ENCODE data around the gene RTP3.

RTP3 gene

DNA sequence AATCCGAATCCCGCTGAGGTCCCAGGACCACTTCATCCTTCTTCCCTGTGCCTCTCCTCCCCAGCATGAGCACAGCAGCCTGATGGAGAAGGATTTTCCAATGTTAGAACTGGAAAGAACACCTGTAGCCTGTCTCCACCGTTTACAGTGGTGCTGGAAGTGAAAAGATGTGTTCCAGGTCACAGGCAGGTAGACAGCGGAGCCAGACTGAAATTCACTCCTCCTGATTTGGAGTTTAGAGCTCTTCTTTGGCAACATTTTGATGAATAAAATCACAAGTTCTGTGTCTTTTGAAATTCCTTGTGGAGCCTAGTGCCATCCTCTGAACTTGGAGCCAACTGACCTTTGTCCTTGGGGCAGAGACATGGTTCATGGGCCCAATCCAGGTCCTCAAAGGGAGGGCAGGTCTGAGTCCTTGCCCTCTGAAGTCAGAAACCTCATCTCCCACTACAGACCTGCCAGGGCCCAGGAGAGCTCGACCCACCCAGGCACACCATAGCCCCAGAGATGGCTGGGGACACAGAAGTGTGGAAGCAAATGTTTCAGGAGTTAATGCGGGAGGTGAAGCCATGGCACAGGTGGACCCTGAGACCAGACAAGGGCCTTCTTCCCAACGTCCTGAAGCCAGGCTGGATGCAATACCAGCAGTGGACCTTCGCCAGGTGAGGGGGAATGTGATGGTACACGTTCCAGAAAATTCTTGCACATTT, at the start of gene RTP3:
Gene RTP3 (plus strand): TSS at position 421 of the 710 bp plus-strand sequence. CDS start 87 bp downstream, at position 508.
- DNase-seq (ENCODE audit: low read depth): no peak

DNA sequence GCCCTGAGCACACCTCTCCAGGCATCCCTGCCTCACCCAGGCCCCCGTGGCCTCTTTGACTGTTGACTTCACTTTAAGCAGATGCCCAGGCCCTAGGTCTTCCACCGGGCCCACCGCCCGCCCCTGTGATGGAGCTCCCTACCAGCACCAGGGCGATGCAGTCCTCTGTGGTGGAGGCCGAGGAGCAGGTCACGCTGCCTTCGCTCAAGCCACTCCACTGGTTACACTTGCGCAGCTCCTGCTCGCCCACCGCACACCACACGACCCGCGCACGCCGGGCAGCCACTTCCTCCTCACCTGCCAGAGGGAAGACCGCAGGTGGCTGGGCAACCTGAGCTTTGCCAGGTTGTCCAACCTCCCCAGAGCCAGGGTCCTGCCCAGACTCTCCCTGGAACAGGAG, 49.1 kb upstream of the RTP3 start:
- no peak for DNase-seq (ENCODE audit: low read depth)

DNA sequence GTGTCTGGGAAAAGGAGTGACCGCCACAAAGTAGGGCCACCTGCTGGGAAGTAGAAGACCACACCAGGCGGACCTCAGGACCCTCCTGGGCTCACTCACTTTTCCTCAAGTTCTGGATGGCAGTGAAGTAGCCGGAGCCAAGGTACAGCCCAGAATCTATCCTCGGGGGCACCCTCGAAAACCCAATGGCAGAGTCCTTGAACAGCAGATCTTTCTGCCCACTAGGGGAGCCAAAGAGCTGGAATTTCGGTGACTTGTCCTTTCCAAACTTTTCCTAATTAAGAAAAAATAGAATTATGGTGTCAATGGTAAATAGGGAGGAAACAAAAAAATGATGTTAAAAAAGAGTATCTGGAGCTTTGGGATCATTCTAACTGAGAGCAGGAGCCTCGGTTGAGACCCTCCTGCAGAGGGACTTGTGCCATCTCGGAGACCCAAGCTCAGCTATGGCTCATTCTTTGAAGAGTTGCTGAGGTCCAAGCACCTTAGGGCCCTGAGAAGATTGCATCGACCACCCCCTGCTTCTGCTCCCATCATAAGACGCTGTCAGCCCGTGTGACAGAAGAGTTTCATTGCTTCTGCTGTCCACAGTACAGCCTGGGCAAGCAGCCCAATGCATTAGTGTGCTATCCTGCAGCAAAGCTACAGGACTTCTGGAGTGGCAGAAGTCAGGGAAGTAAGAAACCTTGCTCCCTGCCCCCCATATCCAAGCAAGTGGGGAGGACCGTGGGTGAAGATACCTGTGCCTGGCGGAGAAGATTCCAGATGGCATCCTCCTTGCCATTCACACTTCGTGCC, 47.8 kb upstream of the RTP3 start:
- DNase-seq (ENCODE audit: low read depth): no peak

DNA sequence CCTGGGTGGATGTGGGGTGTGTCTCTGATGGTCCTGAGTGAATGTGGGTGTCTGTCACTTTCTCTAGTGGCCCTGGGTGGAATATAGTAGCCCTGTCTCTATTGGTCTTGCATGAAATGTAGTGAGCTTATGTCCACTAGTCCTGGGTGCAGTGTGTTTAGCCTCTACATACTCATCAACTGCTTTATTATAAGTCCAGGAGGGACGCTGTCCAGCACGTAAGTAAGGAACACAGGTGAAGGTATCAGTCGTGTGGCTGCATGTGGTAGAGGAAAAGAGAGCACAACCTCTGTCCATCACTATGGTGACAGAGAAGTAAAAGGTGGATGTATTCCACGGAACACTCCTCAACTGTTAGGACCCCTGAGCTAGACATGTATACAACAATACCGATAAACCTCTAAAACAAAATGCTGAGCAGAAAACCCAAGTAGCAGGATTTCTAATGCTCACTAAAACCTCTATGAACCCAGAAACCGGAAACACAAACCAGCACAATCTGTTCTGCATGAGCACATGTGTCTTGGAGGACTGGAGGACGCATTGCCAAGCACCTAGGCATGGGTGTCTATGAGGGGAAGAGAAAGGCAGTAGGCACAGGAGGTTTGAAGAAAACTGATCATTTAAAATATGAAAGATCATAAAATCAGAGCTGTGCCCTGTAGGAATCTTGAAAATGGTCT, 44.1 kb upstream of the RTP3 start:
- DNase-seq (ENCODE audit: low read depth): no peak

DNA sequence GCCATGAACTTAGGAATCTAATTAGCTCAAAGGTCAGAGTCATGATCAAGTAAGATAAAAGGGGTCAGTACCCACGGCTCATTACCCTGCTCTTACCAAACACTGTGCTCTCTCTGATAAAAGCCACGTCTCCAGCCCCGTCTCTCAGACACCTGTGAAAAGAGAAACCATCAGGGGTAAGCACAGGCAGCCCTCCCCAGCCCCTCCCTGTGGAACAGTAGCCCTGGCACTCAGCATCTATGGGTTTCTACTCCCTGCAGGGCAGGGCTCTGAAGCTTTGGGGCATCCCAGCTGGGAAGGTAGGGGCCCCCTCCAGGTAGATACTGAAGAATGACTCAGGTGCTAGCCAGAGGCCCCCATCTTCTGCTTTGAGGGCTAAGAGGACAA, 43.6 kb upstream of the RTP3 start:
- no peak for DNase-seq (ENCODE audit: low read depth)

DNA sequence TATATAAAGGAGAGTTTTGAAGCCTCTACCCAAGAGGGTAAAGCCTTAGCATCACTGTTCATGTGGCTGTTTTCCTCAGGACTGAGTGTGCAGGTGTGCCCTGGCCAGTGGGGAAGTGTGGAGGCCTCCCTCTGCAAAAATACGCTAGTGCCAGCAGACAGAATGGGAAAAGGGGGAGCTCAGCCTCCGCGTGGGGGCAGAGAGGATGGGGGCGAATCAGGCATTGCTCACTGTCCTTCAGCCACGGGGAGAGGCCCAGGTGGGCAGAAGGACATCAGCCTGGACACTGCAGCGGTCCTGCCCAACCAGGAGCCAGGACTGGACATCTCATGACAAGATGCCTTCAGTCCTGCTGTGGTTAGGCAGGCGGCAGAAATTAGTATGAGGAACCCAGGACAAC, 43.2 kb upstream of the RTP3 start:
- no peak for DNase-seq (ENCODE audit: low read depth)

DNA sequence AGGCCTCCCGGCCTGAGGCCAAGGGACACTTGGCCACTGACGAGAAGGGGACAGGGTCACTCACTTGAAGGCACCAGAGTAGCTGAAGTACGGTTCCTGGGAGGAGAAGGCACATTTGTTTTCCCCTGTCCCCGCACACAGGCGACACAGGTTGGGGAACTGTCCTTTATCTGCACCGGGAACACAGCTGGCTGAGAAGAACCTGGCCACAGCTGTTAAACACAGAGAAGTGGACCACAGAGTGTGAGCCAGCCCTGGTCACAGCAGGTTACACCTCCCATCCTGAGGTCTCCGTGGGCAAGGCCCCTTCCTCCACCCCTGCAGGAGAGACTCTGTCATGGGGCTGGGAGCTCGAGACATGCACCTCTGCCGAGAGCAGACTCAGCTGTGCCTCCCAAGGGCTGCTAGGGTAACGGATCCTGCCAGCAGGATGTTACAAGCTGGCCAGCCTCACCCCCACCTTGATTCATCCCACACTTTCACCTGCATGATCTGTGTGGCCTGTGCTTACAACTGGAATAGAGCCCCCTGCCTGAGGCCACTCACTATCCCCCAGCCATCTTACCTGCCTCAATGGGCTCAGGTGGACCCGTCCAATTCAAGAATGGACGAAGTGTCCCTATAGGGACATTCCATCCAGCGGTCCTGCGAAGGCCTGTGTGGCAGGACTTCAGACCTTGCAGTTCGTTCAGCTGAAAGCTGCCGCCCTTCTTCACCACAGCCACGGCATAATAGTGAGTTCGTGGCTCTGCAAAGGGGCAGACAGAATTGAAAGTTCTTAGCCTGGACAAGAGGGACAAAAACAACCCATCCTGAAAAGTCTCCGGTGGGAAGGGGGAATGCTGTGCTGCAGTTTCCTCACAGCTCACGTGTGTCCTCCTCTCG, 42.3 kb upstream of the RTP3 start:
- DNase-seq (ENCODE audit: low read depth): no peak

DNA sequence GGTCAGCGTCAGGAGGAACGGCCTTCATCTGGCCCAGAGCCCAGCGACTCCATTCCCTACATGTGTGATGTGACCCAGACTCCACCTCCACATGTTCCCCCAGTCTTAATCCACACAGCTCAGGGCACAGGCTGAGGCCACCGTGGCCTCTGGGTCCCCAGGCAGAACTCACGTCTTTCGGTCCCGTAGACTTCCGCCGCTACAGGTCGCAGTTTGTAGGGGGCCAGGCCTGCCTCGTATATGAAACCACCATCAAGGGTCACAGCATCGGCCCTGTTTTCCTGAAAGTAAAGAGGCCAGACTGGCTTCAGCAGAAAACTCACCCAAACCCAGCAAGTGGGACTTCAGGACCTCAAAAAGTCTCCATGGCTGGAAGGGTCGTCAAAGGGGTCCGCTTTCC, 41.7 kb upstream of the RTP3 start:
- no peak for DNase-seq (ENCODE audit: low read depth)

DNA sequence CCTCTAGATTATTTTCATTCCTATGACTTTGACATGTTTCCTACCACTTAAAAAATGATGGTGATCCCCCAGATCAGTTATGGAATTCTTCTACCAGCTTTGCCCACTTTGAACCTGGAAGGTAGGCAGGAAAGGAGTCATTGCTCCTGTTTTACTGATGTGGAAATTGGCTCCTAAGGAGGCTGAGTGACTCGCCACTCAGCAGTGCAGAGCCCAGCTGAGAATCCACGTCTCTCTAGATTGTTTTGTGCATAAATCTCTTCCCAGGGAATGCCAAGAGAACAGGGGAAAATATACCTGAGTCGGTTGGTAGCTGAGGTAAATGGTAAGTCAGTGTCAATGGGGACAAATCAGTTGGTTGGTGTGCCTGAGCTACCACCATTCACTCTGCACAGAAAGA, 37.7 kb upstream of the RTP3 start:
- DNase-seq (ENCODE audit: low read depth): no peak

DNA sequence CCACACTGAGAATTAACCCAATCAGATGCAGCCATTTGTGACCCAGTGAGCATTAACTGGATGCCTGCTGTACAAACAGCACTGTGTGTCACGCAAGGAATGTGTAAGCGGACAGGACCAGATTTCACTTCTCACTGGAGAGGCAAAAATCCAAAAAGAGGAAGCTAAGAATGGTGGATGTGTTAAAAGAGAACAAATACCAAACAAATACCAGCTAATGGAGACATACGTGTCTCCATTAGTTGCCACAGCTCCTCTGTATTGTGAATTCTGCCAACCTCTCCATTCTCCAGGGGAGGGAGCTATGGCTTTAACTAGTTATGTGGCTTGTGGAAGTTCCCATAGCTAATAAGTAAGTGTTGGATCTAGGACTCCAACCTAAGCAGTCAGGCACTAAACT, 35.7 kb upstream of the RTP3 start:
- no peak for DNase-seq (ENCODE audit: low read depth)

DNA sequence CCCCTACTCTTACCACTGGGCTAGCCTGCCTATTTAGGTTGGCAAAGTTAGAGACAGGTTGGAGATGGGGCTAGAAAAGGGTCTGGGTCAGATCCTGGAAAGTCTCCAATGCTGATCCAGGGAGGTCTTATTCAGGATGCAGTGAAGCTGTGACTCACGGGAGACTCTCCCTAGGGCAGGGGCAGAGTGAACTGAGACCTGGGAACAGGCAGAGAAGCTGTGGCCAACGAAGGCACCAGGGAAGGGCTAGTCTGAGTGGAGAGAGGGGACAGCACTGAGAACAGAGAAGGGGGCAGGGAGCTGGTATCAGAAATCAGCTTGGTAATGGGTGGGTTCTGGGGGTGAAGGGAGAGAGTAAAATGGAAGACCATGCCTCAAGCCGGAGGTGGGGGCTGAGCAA, 35.3 kb upstream of the RTP3 start:
- DNase-seq (ENCODE audit: low read depth): no peak

DNA sequence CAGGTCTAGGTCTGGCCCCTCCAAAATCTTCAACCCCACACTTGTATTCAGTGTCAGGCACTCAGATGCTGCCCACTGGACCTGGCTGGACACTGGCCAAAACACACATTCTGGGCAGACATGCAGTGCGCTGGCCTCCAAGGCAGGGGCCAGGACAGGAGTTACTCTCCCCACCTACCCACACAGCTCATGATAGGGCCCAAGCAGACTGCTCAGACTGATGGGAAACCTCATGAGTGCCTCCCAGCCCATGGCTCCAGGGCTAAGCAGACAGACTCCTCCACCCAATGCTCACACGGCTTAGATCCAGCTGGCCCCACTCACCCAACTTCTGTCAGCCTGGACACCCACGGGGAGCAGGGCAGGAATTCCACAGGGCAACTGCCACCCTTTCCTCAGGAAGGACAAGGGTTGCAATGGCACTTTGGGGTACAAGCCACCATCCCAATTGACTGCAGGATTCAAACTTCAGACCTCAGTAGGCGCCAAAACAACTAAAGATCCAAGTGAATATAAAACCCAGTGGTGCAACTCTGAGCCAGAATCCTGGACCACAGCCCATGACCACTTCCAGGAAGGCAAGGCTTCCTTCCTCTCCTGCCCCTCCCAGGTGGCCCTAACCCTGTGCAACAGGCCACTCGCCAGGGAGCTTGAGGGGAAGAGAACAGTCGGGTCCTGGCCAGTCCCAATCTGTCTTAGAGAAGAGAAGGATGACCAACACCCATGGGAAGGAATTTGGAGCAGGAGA, 34.5 kb upstream of the RTP3 start:
- no peak for DNase-seq (ENCODE audit: low read depth)

DNA sequence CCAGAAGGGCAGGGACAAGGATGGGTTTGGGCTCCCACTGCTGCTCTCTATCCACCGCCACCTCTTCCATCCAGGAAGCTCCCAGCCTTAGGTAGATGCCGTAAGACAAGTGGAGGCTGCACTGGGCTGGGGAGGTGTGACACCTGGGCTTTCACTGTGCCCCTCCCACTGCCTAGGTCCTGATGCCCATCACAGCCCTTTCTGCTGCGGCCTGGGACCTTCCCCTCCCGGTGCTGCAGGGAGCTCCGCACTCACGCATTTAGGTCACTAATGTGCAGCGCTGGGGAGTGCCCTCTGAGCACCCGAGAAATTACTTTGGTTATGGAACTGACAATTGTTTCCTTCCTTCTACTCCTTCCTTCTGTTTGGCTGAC, 33.9 kb upstream of the RTP3 start:
- DNase-seq (ENCODE audit: low read depth): no peak

DNA sequence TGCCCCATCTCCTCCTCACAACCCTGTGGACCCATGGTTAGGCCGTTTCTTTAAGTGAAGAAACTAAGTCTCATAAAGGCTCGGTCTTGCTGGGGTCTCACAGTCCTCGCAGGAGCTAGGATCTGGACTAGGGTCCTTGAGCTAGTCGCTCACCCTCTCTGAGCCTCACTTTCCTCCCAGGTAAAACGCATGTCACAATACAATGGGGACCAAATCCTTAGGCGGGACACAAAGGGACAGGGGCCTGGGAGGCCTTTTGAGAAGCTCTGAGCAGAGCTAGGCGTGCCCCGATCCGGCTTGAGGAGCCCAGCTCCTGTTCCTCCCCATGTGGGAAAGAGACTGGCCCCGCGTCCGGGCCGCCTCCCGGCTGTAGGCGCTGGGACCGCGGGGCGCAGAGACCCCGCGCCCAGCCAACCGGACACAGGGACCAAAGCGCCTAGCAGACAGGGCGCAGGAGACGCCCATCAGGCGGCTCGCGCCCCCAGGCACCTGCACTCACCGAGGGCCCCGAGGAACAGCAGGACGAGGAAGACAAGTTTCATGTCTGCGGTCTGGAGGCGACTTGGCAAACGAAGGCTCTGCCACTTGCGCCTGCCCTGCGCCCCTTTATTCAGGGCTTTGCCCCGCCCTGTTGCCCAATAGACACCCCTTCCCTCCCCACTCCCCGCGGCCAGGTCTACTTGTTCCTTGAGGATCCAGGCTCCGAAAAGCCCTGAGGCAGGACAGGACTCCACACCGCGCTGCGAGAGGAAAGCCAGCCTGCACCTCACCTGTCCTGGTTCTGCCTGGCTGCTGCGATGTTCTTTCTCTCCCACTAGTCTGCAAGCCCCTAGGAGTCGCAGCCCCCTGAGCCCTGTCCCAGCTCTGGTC, 33.2 kb upstream of the RTP3 start, which contains the start of gene LTF:
Gene LTF (minus strand): TSS at position 580 of the 870 bp plus-strand sequence. CDS start 38 bp downstream, at position 542.
- no peak for DNase-seq (ENCODE audit: low read depth)

DNA sequence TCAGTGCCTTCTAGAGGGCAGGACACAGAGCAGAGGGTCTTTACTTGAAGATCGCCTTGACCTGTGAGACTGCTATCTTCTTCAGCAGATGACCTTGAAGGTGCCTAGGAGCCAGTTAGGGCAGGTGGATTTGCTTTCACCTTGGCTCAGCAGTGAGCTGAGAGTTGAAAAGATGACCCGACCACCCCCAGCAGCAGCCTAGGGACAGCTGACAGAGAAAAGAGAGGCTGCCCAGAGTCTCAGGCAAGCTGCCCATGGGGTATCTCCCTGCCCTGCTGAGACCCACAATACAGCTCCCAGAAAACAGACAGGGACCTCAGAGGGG, 32.6 kb upstream of the RTP3 start:
- no peak for DNase-seq (ENCODE audit: low read depth)

DNA sequence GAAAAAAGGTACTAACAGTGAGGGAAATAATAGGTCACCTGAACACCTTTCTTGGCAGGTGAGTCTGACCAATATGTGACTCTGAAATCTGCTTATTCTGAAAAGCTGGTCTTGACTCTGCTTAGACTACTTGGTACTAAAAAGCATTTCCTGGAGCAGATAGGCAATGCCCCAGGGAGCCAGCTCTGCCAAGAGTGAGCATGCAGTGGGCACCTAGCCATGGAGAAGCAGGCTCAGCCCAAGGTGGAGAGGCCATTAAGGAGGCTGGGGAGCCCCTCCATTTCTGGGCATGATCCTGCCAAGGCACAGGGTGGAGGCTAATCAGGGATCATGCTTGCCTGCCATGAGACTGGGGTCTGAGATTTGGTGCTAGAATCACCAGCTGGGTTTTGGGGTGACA, 31.5 kb upstream of the RTP3 start:
- no peak for DNase-seq (ENCODE audit: low read depth)

DNA sequence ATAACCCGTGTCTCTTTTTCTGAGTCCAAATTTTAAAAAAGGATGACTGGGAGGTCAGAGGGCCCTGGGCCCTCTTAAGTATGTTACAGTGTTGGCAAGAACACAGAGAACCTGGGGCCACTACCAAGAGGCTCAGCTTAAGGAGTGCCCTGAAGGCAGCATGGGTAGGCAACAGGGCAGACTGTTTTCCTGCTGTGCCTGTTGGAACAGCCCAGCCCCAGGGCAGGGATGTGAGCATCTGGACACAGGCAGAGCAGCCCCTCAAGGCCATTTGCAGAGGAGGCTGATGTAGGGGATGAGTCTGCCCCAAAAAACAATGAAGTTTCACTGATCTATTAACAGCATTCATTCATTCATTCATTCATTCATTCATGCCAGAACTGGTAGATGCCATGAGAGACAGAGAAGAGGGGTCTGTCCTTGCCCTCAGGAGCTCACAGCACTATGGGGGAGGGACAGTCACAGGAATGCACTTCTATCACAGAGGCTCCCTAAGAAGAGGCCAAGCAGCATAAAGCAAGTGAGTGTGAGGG, 30.8 kb upstream of the RTP3 start:
- no peak for DNase-seq (ENCODE audit: low read depth)

DNA sequence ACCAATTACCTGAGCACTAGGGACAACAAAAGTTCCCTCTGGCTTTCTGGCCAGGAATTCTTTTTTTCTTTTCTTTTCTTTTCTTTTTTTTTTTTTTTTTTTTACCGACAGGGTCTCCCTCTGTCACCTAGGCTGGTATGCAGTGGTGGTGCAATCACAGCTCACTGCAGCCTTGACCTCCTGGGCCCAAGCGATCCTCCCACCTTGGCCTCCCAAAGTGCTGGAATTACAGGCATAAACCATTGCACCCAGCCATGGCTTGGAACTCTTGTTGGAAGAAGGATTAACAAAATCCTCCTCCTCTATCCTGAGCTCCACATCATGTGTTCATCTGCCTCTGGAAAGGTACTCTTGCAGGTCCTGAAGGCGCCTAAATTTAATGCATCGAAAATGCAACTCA, 30.2 kb upstream of the RTP3 start:
- DNase-seq (ENCODE audit: low read depth): no peak

DNA sequence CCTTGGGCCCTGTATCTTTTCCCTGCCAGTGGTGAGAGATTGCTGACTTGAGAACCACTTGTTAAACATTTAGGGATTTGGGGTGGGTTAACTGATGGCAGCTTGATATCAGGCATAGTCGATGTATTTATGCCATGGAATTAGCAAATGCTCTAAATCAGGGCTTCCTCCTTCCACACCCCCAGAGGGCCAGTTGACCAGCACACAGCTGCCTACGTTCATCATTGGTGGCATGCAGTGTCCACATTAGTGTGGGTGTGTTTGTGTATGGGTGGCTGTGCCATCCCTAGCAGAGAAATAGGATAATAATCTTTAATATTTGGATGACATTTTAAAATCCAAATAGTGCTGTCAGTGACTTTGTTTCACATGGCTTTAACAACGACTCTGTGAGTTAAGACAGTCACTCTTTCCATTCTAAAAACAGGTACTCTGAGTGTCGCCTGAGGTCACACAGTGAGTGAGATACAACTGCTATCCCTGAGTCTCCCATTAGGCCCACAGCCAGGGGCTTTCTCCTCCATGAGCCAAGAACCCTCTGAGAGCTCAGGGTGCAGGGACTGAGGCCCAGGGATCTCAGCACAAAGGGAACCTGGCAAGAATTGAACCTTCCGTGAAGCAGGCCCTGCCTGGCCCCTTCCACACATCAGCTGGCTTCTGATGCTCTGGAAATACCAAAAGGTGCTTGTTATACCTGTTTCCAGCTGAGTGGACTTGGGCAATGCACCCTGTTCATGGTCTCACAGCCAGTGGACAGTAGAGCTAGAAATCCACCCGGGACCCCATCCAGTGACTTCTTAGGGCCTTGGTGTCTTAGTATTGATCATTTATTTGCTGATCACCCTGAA, 28.8 kb upstream of the RTP3 start:
- DNase-seq (ENCODE audit: low read depth): no peak
